ENCODE measurements around the gene SHISA5.

- no peak for TF ChIP-seq CTCF (IDR thresholded peaks at IDR 0.05)
- no peak for TF ChIP-seq POLR2A (IDR thresholded peaks at IDR 0.05)
Measured at GRCh38 chr3:48420561-48420960, 83.4 kb downstream of the SHISA5 start.

Measured in tibial nerve (tissue), 3 donors.